HCT116 (cell line): ENCODE measurements around the gene CBFB. TPM values are rescaled to one million over a fixed set of nuclear protein-coding genes. Genes with fewer than 3 reads are reported as not detected.

Experiments used
- ATAC-seq: fragments of 200-7000 bp; cut with Tn5 transposase; 2 replicates; pipeline ENCODE4 v1.9.1; 2020; ENCODE audit warnings: mild to moderate bottlenecking, moderate library complexity
- BruUV-seq: library from RNA; stranded (reverse); fragments of 400-500 nt; replicated peaks from 2 replicates; lab custom pipeline; 2021; lab: Mats Ljungman, UMichigan
- CTCF ChIA-PET: fragments of 300-600 bp; sonication (Branson Sonifier 250); formaldehyde crosslinking; loops from one replicate; lab custom pipeline; 2021; ENCODE audit warnings: antibody characterized with exemption; lab: Charles Lee
- POLR2A ChIA-PET: fragments of 300-600, 350-600 bp; sonication (Branson Sonifier 250); formaldehyde crosslinking; loops from one replicate; lab custom pipeline; 2021; ENCODE audit warnings: antibody characterized with exemption; lab: Charles Lee
- RAD21 ChIA-PET, 2 experiments: fragments of 300-600 bp; sonication (Branson Sonifier 250); formaldehyde crosslinking; loops; one replicate each; lab custom pipeline; 2023; ENCODE audit warnings: low total read pairs in 2 of 2; ENCODE audit not compliant: uncharacterized antibody in 2 of 2, unreplicated experiment in 2 of 2, low non-redundant PET in 1 of 2; lab: Charles Lee
- DNase-seq: peaks from one replicate; pipeline ENCODE4 v3.0.0-alpha.2; 2010; ENCODE audit warnings: low read depth, low spot score
- H2AFZ ChIP-seq: fragments of 200-600 bp; shearing (Covaris generic), sonication (generic); 2 replicates; pipeline ENCODE4 v1.6.1; 2017; ENCODE audit warnings: low read depth, mixed run types, mixed read lengths, antibody characterized with exemption, low read length; ENCODE audit not compliant: poor library complexity, severe bottlenecking
- H3K27ac ChIP-seq: 2 replicates; pipeline ENCODE4 v1.5.1; 2012; ENCODE audit warnings: low read depth, low read length
- H3K27me3 ChIP-seq: fragments of 200-600 bp; sonication (generic); 2 replicates; pipeline ENCODE4 v1.6.1; 2016; ENCODE audit warnings: mixed run types, low read length, mixed read lengths; ENCODE audit not compliant: insufficient read depth
- H3K36me3 ChIP-seq, 2 experiments: fragments of 200-500 bp in 1 of 2; fragments of 200-600 bp in 1 of 2; sonication (Bioruptor generic) in 1 of 2; sonication (generic) in 1 of 2; 2 replicates each; pipeline versions ENCODE4 v1.5.1 to v1.6.1; 2014 to 2016; ENCODE audit warnings: low read length in 2 of 2, inconsistent platforms in 1 of 2, mixed read lengths in 1 of 2, mixed run types in 1 of 2; ENCODE audit not compliant: insufficient read depth in 2 of 2, control insufficient read depth in 1 of 2
- H3K4me1 ChIP-seq, 2 experiments: fragments of 200-600 bp in 1 of 2; sonication (generic) in 1 of 2; 2 replicates each; pipeline versions ENCODE4 v1.5.1 to v1.6.1; 2012 to 2017; ENCODE audit warnings: low read length in 2 of 2, inconsistent platforms in 1 of 2, mild to moderate bottlenecking in 1 of 2, mixed read lengths in 1 of 2, mixed run types in 1 of 2, moderate library complexity in 1 of 2; ENCODE audit not compliant: insufficient read depth in 2 of 2, control insufficient read depth in 1 of 2
- H3K4me2 ChIP-seq: fragments of 200-600 bp; sonication (generic); 2 replicates; pipeline ENCODE4 v1.6.1; 2017; ENCODE audit warnings: mixed run types, low read length, mixed read lengths
- H3K4me3 ChIP-seq, 2 experiments: fragments of 200-600 bp in 1 of 2; sonication (generic) in 1 of 2; replicated peaks in 1 of 2; 2 replicates each; pipeline ENCODE4 v1.5.1; 2011 to 2016; ENCODE audit warnings: low read length in 2 of 2, control low read depth in 1 of 2, low read depth in 1 of 2, mild to moderate bottlenecking in 1 of 2, mixed read lengths in 1 of 2, mixed run types in 1 of 2
- H3K79me2 ChIP-seq: fragments of 200-600 bp; sonication (generic); 2 replicates; pipeline ENCODE4 v1.6.1; 2017; ENCODE audit warnings: mild to moderate bottlenecking, mixed run types, low read length, moderate library complexity, mixed read lengths; ENCODE audit not compliant: insufficient read depth
- H3K9ac ChIP-seq: fragments of 200-600 bp; sonication (generic); 2 replicates; pipeline ENCODE4 v1.6.1; 2016; ENCODE audit warnings: low read length, mixed read lengths
- H3K9me2 ChIP-seq: fragments of 200-600 bp; sonication (generic), shearing (Covaris generic); 2 replicates; pipeline ENCODE4 v1.6.1; 2017; ENCODE audit warnings: mixed run types, mild to moderate bottlenecking, moderate library complexity; ENCODE audit not compliant: insufficient read depth
- H3K9me3 ChIP-seq, 2 experiments: fragments of 200-500 bp in 1 of 2; fragments of 200-600 bp in 1 of 2; sonication (Bioruptor generic) in 1 of 2; sonication (generic) in 1 of 2; 2 replicates each; pipeline ENCODE4 v1.6.1; 2014 to 2017; ENCODE audit warnings: low read length in 2 of 2, mixed read lengths in 2 of 2, inconsistent platforms in 1 of 2, low read depth in 1 of 2, mild to moderate bottlenecking in 1 of 2, mixed run types in 1 of 2, moderate library complexity in 1 of 2; ENCODE audit not compliant: control insufficient read depth in 1 of 2, insufficient read depth in 1 of 2
- H4K20me1 ChIP-seq: fragments of 200-600 bp; sonication (generic), shearing (Covaris generic); 2 replicates; pipeline ENCODE4 v1.6.1; 2017; ENCODE audit warnings: mixed run types, mild to moderate bottlenecking, moderate library complexity; ENCODE audit not compliant: insufficient read depth
- ATF3 ChIP-seq: IDR thresholded peaks from 2 replicates; pipeline ENCODE4 v1.6.1; 2012
- CBX3 ChIP-seq: IDR thresholded peaks from 2 replicates; pipeline ENCODE4 v1.6.1; 2012; ENCODE audit warnings: low read depth
- EGR1 ChIP-seq: IDR thresholded peaks from 2 replicates; pipeline ENCODE4 v1.6.1; 2012; ENCODE audit warnings: low read depth
- FOSL1 ChIP-seq: IDR thresholded peaks from 2 replicates; pipeline ENCODE4 v1.6.1; 2012; ENCODE audit warnings: low read depth
- JUND ChIP-seq: IDR thresholded peaks from 2 replicates; pipeline ENCODE4 v1.6.1; 2012
- MAX ChIP-seq: IDR thresholded peaks from 2 replicates; pipeline ENCODE4 v1.6.1; 2012
- POLR2AphosphoS5 ChIP-seq: IDR thresholded peaks from 2 replicates; pipeline ENCODE4 v1.6.1; 2011; ENCODE audit warnings: mild to moderate bottlenecking, low read depth, low read length, moderate library complexity
- RAD21 ChIP-seq: IDR thresholded peaks from 2 replicates; pipeline ENCODE4 v1.6.1; 2012; ENCODE audit warnings: low read depth, mild to moderate bottlenecking
- SRF ChIP-seq: IDR thresholded peaks from 2 replicates; pipeline ENCODE4 v1.6.1; 2012; ENCODE audit warnings: low read depth
- TCF7L2 ChIP-seq: IDR thresholded peaks from 2 replicates; pipeline ENCODE4 v1.7.0; 2011; ENCODE audit warnings: borderline replicate concordance, inconsistent platforms; ENCODE audit not compliant: insufficient read depth, insufficient read length; ENCODE audit errors: extremely low read depth
- ZFX ChIP-seq: fragments of 450-650 bp; IDR thresholded peaks from 2 replicates; pipeline ENCODE4 v1.6.1; 2017
- ZNF274 ChIP-seq: fragments of 200-500 bp; sonication (Bioruptor generic); IDR thresholded peaks from 2 replicates; pipeline ENCODE4 v1.6.1; 2014; ENCODE audit warnings: mild to moderate bottlenecking, low read depth, low read length, inconsistent platforms
- intact Hi-C: fragments of 100-400 bp; cut with micrococcal nuclease; formaldehyde crosslinking; loops from 2 replicates; pipeline ENCODE4 v1.10.0; 2022
- total RNA-seq: library from RNA; stranded (reverse); gene quantifications from one replicate; pipeline ENCODE4 v1.2.1, GENCODE V29; 2021; ENCODE audit not compliant: unreplicated experiment

Gene CBFB
- total RNA-seq, 1 experiment from 2014 or later: 101 TPM

GRCh38 chr16:67006930-67007658, 21.9 kb upstream of the CBFB start:
- ChIA-PET RAD21 (no interaction called here), POLR2A (interaction anchor here (1.3 kb wide), 1 partner anchor 31 kb away, joined by 3 read pairs; no protein-coding TSS in a partner anchor)
- no peaks in the 10 kb centered on the region for H3K9me3 ChIP-seq
- H3K79me2 ChIP-seq: no peaks in the 10 kb centered on the region
- peak; percentile 50; the same call in 1 of the 2 replicates for ATAC-seq
- H3K27ac ChIP-seq: no peak overlapping the region
- intact Hi-C loops: no loop called here
- no peak overlapping the region for H3K9ac ChIP-seq
- no peaks in the 10 kb centered on the region for H4K20me1 ChIP-seq
- BruUV-seq: no TSS peak
- H3K9me2 ChIP-seq: no peaks in the 10 kb centered on the region
- TF ChIP-seq ZNF274: no peak
- TF ChIP-seq POLR2AphosphoS5: no peak
- 0 out of 2 replicates have a peak, but pooled peaks have one; percentile 25 for TF ChIP-seq EGR1
- no peak for TF ChIP-seq ATF3
- no peak for TF ChIP-seq TCF7L2
- TF ChIP-seq RAD21: no peak
- TF ChIP-seq ZFX: no peak
- no peak for TF ChIP-seq JUND
- TF ChIP-seq, all 23 proteins: peak for 1
- H3K27me3 ChIP-seq: no peaks in the 10 kb centered on the region
- H3K4me2 ChIP-seq: peak overlapping the region; percentile 42
- H3K4me1 ChIP-seq: peaks cover 9 to 10% of the 10 kb centered on the region in 2 experiments
- H3K4me3 ChIP-seq: no peak overlapping the region
- H3K36me3 ChIP-seq: no peaks in the 10 kb centered on the region
- CTCF ChIA-PET: interaction anchor here (2.0 to 2.5 kb wide), 2 partner anchors 11 to 46 kb away, joined by 8 to 14 read pairs; partner anchors contain the start of gene CES3
- DNase-seq: no peak
- no peak overlapping the region for H2AFZ ChIP-seq

GRCh38 chr16:67009158-67009557, 19.8 kb upstream of the CBFB start:
- no peaks in the 10 kb centered on the region for H3K36me3 ChIP-seq
- no peaks in the 10 kb centered on the region for H3K27me3 ChIP-seq
- ChIA-PET RAD21 (no interaction called here), POLR2A (interaction anchor here (0.6 kb wide), 1 partner anchor 12 kb away, joined by 3 read pairs; no protein-coding TSS in a partner anchor)
- peaks cover 17 to 22% of the 10 kb centered on the region in 2 experiments for H3K4me1 ChIP-seq
- no peaks in the 10 kb centered on the region for H4K20me1 ChIP-seq
- H3K79me2 ChIP-seq: no peaks in the 10 kb centered on the region
- ATAC-seq: no peak
- no peaks in the 10 kb centered on the region for H3K9me3 ChIP-seq
- H3K4me2 ChIP-seq: no peak overlapping the region
- no peak overlapping the region for H3K27ac ChIP-seq
- H3K9me2 ChIP-seq: no peaks in the 10 kb centered on the region
- intact Hi-C loops: no loop called here
- BruUV-seq: no TSS peak
- H2AFZ ChIP-seq: no peak overlapping the region
- TF ChIP-seq EGR1: no peak
- TF ChIP-seq SRF: no peak
- no peak for TF ChIP-seq FOSL1
- no peak for TF ChIP-seq CBX3
- no peak for TF ChIP-seq ZFX
- TF ChIP-seq MAX: no peak
- no peak for TF ChIP-seq RAD21
- TF ChIP-seq, all 23 proteins: peak for 0
- no peak for DNase-seq
- CTCF ChIA-PET: interaction anchor here (0.5 to 1.3 kb wide), 2 partner anchors 9 to 32 kb away, joined by 3 to 6 read pairs; no protein-coding TSS in a partner anchor
- Histone ChIP-seq H3K9ac (no peak overlapping the region), H3K4me3 (no peak overlapping the region)
